Astrocyte of the spinal cord (primary cell): ENCODE results near the gene NAB2.

Experiments used
- DNase-seq: peaks from one replicate; pipeline ENCODE4 v3.0.0; 2011; ENCODE audit warnings: low read depth, low spot score
- H3K4me3 ChIP-seq: 2 replicates; pipeline ENCODE4 v1.5.1; 2011; ENCODE audit warnings: low read depth, mild to moderate bottlenecking, low read length, moderate library complexity
- in situ Hi-C: cut with HindIII; loops from 2 replicates; pipeline ENCODE4 v1.10.0; 2017; ENCODE audit warnings: low sequenced_read_pairs
- TF ChIP-seq, protein P1 (sequence below): IDR thresholded peaks from 2 replicates; pipeline ENCODE4 v1.5.1; 2012; ENCODE audit warnings: low read depth, mild to moderate bottlenecking, low read length, inconsistent platforms

Gene NAB2

DNA sequence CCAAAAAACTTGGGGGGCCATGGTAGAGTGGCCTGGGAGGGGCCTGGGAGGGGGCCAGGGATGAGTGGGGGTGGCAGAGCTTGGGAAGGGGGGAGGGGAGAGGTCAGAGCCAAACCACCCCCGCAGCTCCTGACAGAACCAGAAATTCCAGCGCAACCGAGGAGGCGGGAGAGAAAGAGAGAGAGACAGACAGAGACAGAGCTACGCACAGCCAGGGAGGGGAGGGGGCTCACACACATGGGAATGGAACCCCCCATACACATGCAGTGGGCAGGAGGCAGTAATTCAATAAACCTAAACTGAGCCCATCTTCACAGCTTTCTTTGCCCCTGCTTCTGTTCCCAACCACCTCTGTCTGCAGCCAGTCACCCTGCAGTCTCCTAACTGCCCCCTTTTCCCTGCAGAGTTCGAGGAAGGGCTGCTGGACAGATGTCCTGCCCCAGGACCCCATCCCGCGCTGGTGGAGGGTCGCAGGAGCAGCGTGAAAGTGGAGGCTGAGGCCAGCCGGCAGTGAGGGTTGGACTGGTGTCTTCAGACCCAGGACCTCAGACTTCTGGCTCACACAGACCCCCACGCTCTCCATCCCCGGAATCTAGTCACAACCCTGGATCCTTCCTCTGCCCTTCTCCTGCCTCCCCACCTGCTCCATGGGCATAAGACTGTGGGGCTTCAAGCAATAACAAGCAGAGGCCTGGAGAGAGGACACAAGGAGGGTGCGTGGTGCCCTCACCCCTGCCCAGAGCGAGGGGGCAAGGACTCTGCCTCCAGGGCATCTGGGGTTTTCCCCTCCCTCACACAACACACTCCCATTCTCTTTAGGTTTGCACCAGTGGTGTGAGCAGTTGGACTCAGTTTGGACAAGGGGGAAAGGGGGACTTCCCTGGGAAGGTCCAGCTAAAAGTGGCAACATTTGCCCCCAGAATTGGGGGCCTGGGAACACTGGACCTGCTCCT, 5.6 kb downstream of the NAB2 start:
- H3K4me3 ChIP-seq = no peak overlapping the region
- DNase-seq = no peak
- in situ Hi-C loops = no loop called here
- TF ChIP-seq, protein P1, sequence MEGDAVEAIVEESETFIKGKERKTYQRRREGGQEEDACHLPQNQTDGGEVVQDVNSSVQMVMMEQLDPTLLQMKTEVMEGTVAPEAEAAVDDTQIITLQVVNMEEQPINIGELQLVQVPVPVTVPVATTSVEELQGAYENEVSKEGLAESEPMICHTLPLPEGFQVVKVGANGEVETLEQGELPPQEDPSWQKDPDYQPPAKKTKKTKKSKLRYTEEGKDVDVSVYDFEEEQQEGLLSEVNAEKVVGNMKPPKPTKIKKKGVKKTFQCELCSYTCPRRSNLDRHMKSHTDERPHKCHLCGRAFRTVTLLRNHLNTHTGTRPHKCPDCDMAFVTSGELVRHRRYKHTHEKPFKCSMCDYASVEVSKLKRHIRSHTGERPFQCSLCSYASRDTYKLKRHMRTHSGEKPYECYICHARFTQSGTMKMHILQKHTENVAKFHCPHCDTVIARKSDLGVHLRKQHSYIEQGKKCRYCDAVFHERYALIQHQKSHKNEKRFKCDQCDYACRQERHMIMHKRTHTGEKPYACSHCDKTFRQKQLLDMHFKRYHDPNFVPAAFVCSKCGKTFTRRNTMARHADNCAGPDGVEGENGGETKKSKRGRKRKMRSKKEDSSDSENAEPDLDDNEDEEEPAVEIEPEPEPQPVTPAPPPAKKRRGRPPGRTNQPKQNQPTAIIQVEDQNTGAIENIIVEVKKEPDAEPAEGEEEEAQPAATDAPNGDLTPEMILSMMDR = no peak

DNA sequence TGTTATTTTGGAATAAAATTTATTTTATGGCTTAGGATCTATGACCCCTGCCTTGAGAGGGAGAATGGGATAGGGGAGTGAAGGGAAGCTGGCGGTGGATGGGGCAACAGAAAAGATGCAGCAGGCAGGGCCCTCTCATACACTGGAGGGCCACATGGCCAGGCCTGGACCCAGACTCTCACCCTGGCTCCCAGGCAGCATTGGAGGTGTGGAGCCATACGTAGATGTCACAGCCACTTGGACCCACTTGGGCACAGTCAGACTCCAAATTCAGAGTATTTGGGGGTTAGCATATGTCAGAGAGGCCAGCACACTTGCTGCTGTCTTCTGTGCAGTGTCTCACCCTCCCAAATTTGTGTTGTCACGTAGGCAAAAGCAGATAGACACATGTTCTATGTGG, 6.5 kb downstream of the NAB2 start:
- no peak overlapping the region for H3K4me3 ChIP-seq
- in situ Hi-C loops = no loop called here
- TF ChIP-seq, protein P1 = no peak
- no peak for DNase-seq

DNA sequence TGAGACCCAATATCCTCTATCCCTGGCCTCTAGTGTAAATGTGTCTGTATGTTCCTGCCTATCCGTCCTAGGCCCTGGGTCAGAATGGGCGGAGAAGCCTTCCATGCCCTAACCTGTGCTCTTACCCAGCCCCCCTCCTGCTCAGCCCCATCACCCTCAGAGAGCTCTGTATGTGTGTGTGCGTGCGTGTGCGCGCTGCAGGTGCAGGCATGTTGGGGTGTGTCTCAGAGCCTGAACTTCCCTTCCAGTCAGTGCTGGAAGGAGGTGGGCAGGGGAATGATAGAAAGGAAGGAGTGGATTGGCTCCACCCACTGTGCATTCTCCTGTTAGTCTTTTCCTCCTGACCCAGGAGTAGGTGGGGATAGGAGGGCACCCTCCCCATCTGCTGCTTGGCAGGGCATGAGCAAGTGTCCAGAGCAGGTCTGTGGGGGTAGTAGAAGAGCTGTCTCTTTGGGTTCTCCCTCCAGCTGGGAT, 7.2 kb downstream of the NAB2 start:
- in situ Hi-C loops = no loop called here
- DNase-seq = no peak
- no peak overlapping the region for H3K4me3 ChIP-seq
- TF ChIP-seq, protein P1 = no peak

DNA sequence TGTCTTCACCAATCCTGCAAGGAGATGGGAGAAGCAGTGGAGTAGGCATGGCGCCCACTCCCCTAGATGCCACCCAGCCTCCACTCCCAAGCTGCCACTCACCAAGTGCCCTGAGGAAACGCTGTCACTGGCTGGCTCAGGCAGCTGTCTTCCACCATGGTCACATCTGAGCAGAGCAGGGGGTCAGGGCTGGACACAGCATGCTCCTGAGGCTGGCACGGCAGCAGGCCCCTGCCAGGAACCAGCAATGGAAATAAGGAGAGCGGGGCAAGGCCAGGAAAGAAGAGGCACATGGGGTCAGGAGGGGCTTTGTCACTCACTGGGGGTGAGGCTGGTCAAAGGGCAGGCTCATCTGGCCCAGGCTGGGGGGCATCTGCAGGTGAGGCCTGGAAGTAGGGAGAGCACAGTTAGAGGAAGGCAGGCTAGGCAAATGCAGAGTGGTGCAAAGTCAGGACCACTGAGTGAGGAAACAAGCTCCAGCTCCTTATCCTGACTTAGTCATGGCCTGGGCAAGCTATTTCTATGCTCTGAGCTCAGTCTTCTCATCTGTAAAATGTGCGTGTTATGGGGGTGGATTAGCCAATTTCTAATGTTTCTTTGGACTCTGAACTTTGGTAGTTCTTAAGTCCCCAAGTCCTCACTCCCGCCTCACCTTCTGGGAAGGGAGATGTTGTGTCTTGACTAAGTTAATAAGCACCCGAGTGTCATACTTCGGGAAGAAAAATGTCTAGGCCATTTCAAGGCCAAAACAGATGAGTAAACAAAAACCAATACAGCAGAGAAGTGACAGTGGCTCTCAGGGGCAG, 8.0 kb downstream of the NAB2 start:
- in situ Hi-C loops = no loop called here
- TF ChIP-seq, protein P1 = no peak
- no peak for DNase-seq
- no peak overlapping the region for H3K4me3 ChIP-seq

DNA sequence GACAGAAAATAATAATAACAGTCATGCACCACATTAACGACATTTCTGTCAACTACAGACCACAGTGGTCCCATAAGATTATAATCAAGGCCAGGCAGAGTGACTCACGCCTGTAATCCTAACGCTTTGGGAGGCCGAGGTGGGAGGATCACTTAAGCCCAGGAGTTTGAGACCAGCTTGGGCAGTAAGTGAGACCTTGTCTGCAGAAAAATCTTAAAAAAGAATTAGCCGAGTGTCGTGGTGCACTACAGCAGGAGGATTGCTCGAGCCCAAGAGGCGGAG, 8.6 kb downstream of the NAB2 start:
- no peak for DNase-seq
- TF ChIP-seq, protein P1 = no peak
- in situ Hi-C loops = no loop called here
- no peak overlapping the region for H3K4me3 ChIP-seq

DNA sequence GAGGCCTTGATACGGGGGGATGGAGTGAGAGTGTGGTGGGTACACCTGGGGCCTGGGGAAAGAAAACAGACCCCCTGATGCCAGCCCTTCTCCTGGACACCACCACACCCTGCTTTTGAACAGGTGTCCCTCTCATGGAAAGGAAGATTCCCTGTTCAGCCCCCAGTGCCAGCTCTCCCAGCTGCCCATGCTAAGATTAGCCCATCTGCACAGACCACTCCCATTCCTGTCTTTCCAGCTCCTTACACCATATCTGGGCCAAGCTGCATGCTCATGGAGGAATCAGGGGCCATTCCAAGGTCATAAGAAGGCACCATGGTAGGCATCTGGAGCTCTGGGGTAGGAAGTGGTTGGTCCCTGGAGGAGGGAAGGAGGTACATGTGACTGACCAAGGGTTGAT, 9.6 kb downstream of the NAB2 start:
- no peak overlapping the region for H3K4me3 ChIP-seq
- in situ Hi-C loops = no loop called here
- TF ChIP-seq, protein P1 = no peak

More for the DNA sequence above, 9.6 kb downstream of the NAB2 start:
- DNase-seq = no peak
